Upper lobe of left lung (tissue), 6 donors: ENCODE results near the gene LBP. TPM values are rescaled to one million over a fixed set of nuclear protein-coding genes. Genes with fewer than 3 reads are reported as not detected.
"Not testable (repeated sequence)": the region's sequence is repeated elsewhere in the genome, so short reads cannot be mapped to it uniquely, and the experiment has no call there.

Source experiments
- ATAC-seq, 2 donors: fragments of 200-7000 bp; cut with Tn5 transposase; one replicate each; pipeline ENCODE4 v1.9.1; 2022; ENCODE audit warnings: mild to moderate bottlenecking in 2 of 2, moderate library complexity in 2 of 2; ENCODE audit not compliant: low FRiP score in 2 of 2
- DNase-seq, 2 donors: peaks; one replicate each; pipeline ENCODE4 v3.0.0-alpha.2; 2019 to 2020
- H3K27ac ChIP-seq, 4 donors: fragments of 200-600 bp; sonication (generic); one replicate each; pipeline ENCODE4 v1.5.1; 2016 to 2019
- H3K27me3 ChIP-seq, 4 donors: fragments of 200-600 bp; sonication (generic); one replicate each; pipeline ENCODE4 v1.5.1; 2017 to 2019
- H3K36me3 ChIP-seq, 4 donors: fragments of 200-600 bp; sonication (generic); one replicate each; pipeline ENCODE4 v1.5.1; 2016 to 2019
- H3K4me1 ChIP-seq, 4 donors: fragments of 200-600 bp; sonication (generic); one replicate each; pipeline ENCODE4 v1.5.1; 2018 to 2019
- H3K4me3 ChIP-seq, 4 donors: fragments of 200-600 bp; sonication (generic); one replicate each; pipeline ENCODE4 v1.5.1; 2017 to 2019; ENCODE audit warnings: mild to moderate bottlenecking in 2 of 4, moderate library complexity in 1 of 4
- H3K9me3 ChIP-seq, 4 donors: fragments of 200-600 bp; sonication (generic); one replicate each; pipeline ENCODE4 v1.5.1; 2018 to 2019
- CTCF ChIP-seq, 6 experiments: fragments of 450-650 bp in 4 of 6; fragments of 200-600 bp in 2 of 6; sonication (generic) in 2 of 6; IDR thresholded peaks; one replicate each; pipeline ENCODE4 v1.5.1; 2016 to 2019; ENCODE audit warnings: antibody characterized with exemption in 6 of 6
- EP300 ChIP-seq, 4 donors: sonication (generic); formaldehyde crosslinking; IDR thresholded peaks; one replicate each; pipeline ENCODE4 v1.5.1; 2017; ENCODE audit warnings: antibody characterized with exemption in 4 of 4, control low read depth in 2 of 4
- POLR2A ChIP-seq, 4 donors: fragments of 450-650 bp; IDR thresholded peaks; one replicate each; pipeline ENCODE4 v1.5.1; 2016 to 2017; ENCODE audit warnings: antibody characterized with exemption in 4 of 4, mild to moderate bottlenecking in 2 of 4
- POLR2AphosphoS5 ChIP-seq, 2 donors: sonication (generic); formaldehyde crosslinking; IDR thresholded peaks; one replicate each; pipeline ENCODE4 v1.5.1; 2017; ENCODE audit warnings: antibody characterized with exemption in 2 of 2
- WGBS, 2 donors: methylation state at CpG; one replicate each; pipeline ENCODE4 v1.1.5; 2017 to 2018; 5-methylcytosine and 5-hydroxymethylcytosine counted together
- total RNA-seq, 6 donors: library from RNA; depleted of rRNA in 4 of 6; stranded (reverse); fragments of >200 nt in 4 of 6; gene quantifications; one replicate each; pipeline versions ENCODE4 v1.1.0 to v1.2.1, GENCODE V29; 2016 to 2021
- donor health status: DM: no; HTN: no; CAD: no; lungs with moderate emphysema.
- donor health status: DM: no; HTN: yes; CAD: no; lungs with severe emphysema.

The LBP gene
- total RNA-seq, 6 donors from 2014 or later = 0.14 to 0.44 (median 0.30) TPM; not detected in 3

DNA sequence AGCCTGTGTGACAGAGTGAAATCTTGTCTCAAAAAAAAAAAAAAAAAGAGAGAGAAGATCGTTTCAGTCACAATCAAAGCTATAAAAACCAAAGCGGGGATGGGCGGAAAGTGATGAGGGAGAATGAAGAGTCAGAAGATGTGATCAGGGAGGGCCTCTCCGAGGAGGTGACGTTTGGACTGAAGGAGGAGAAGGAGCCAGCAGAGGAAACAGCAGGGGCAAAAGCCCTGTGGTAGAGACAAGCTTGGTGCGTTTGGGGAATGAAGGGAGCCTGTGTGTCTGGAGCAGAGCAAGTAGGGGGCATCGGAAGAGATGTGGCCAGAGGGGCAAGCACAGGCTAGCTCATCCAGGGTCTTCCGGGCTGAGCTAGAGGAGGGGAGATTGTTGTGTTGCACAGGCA lies 14.5 kb upstream of the LBP start:
- WGBS, 2 donors = 76 to 77% methylated on average over 8 of the region's 8 CpGs
- Histone ChIP-seq H3K36me3 (no peaks in the 10 kb centered on the region), H3K4me3 (no peak overlapping the region), H3K4me1 (no peaks in the 10 kb centered on the region), H3K9me3 (no peaks in the 10 kb centered on the region), H3K27ac (no peak overlapping the region), H3K27me3 (no peaks in the 10 kb centered on the region)
- ATAC-seq = no peak
- no peak for DNase-seq
- TF ChIP-seq POLR2AphosphoS5 (IDR thresholded peaks at IDR 0.05) (no peak), POLR2A (IDR thresholded peaks at IDR 0.05) (no peak), EP300 (IDR thresholded peaks at IDR 0.05) (no peak), CTCF (IDR thresholded peaks at IDR 0.05) (no peak)

DNA sequence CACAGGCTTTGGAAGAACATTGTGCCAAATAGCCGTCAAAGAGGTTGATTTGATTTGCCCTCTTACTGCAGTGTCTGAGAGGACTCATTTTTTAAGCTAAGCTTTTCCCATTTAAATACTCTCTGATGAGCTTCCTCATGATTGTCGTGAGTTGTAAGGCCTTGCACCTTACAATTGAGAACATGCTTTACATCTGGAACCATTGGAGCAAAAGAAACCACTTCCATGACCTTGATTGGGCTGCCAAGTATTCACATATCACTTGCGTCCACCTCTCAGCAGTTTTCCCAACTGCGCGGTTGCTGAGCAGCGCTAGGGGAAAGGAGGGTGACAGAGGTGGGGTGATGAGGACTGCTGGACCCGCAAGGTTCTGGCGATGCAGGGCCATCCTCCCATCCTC lies 12.3 kb upstream of the LBP start:
- Histone ChIP-seq H3K36me3 (no peaks in the 10 kb centered on the region), H3K9me3 (peaks cover 4 to 10% (median 7%) of the 10 kb centered on the region in 4 donors), H3K4me3 (no peak overlapping the region), H3K27me3 (no peaks in the 10 kb centered on the region), H3K4me1 (no peaks in the 10 kb centered on the region), H3K27ac (no peak overlapping the region)
- TF ChIP-seq EP300 (IDR thresholded peaks at IDR 0.05) (no peak), POLR2AphosphoS5 (IDR thresholded peaks at IDR 0.05) (no peak), CTCF (IDR thresholded peaks at IDR 0.05) (no peak), POLR2A (IDR thresholded peaks at IDR 0.05) (no peak)
- ATAC-seq (no peak), DNase-seq (no peak)
- whole genome bisulfite sequencing, 2 donors = 74 to 90% methylated on average over 7 to 8 of the region's 8 CpGs

DNA sequence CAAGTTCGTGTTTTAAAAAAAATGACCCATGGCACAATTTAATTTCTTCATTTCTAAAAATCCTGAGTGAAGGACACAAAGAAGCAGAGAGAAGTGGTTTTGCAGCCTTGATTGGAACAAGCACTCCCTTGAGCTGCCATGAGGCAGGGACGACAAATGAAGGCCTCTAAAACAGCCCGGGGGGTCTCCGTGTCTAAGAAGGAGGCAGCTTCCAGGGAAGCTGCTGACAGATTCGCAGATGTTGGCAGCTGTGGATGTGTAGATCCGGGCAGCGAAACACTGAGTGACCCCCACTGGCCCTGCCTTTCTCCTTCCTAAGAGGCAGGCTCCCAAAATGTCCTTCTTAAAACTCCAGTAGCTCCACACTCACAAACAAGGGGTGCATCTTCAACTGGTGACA lies 9.6 kb upstream of the LBP start:
- H3K27me3 ChIP-seq = no peaks in the 10 kb centered on the region
- no peak overlapping the region for H3K4me3 ChIP-seq
- no peak overlapping the region for H3K27ac ChIP-seq
- no peaks in the 10 kb centered on the region for H3K4me1 ChIP-seq
- DNase-seq = no peak
- 39 to 62% methylated on average over 7 of the region's 7 CpGs for WGBS, 2 donors
- TF ChIP-seq POLR2AphosphoS5 (IDR thresholded peaks at IDR 0.05) (no peak), POLR2A (IDR thresholded peaks at IDR 0.05) (no peak), CTCF (IDR thresholded peaks at IDR 0.05) (no peak), EP300 (IDR thresholded peaks at IDR 0.05) (no peak)
- ATAC-seq = no peak
- peaks cover 4 to 10% (median 7%) of the 10 kb centered on the region in 4 donors for H3K9me3 ChIP-seq
- no peaks in the 10 kb centered on the region for H3K36me3 ChIP-seq

GRCh38 chr20:38337561-38338140 lies 8.6 kb upstream of the LBP start:
- DNase-seq (peak in 1 of 2 donors; percentile 33), ATAC-seq (no peak)
- no peak overlapping the region for H3K4me3 ChIP-seq
- no peak overlapping the region for H3K27ac ChIP-seq
- H3K36me3 ChIP-seq = no peaks in the 10 kb centered on the region
- no peaks in the 10 kb centered on the region for H3K27me3 ChIP-seq
- peaks cover 4 to 10% (median 7%) of the 10 kb centered on the region in 4 donors for H3K9me3 ChIP-seq
- 35 to 48% methylated on average over 6 of the region's 6 CpGs for WGBS, 2 donors
- no peaks in the 10 kb centered on the region for H3K4me1 ChIP-seq
- TF ChIP-seq CTCF (IDR thresholded peaks at IDR 0.05) (peak in 5 of 6 experiments; percentile 23 to 44 (median 36)), EP300 (IDR thresholded peaks at IDR 0.05) (no peak)

DNA sequence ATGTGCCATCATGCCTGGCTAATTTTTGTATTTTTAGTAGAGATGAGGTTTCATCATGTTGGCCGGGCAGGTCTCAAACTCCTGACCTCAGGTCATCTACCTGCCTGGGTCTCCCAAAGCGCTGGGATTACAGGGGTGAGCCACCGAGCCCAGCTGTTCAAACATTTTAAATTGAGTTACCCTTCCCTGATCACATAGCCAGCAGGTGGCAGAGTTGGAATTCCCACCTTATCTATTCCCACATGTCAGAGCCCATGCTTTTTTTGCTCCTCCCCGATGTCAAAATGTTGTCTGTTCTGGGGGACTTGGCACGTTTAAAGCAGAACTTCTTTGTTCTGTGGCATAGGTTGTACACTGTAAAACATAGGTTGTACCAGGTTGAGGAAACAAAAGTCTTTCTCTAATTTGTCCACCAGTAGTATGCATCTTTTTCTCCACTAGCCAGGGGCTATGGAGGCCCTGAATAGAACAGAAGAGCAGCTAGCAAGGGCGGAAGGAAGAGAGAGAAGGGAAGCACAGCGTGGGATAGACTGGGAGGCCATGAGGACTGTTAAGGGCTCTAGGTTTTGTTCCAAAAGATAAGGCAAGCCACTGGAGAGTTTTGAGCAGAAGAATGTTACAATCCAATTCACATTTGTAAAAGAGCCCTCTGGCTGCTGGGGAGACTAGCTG lies 7.3 kb upstream of the LBP start:
- H3K4me3 ChIP-seq = no peak overlapping the region
- 51 to 60% methylated on average over 7 of the region's 7 CpGs for WGBS, 2 donors
- TF ChIP-seq POLR2A (IDR thresholded peaks at IDR 0.05) = no peak
- H3K27ac ChIP-seq = no peak overlapping the region
- no peaks in the 10 kb centered on the region for H3K4me1 ChIP-seq
- H3K27me3 ChIP-seq = no peaks in the 10 kb centered on the region
- H3K36me3 ChIP-seq = no peaks in the 10 kb centered on the region
- DNase-seq (no peak), ATAC-seq (no peak)
- H3K9me3 ChIP-seq = peaks cover 4 to 10% (median 7%) of the 10 kb centered on the region in 4 donors

- H3K9me3 ChIP-seq = peaks cover 4 to 10% (median 7%) of the 10 kb centered on the region in 4 donors
- H3K36me3 ChIP-seq, H3K4me3 ChIP-seq, H3K4me1 ChIP-seq, H3K27me3 ChIP-seq, H3K27ac ChIP-seq, DNase-seq, ATAC-seq: not testable (repeated sequence)
- 91 to 95% methylated on average over 8 of the region's 8 CpGs for WGBS, 2 donors
Measured at GRCh38 chr20:38339521-38339896, 6.8 kb upstream of the LBP start.
